K562 (cell line): ENCODE data around the gene CHSY1. TPM values are rescaled to one million over a fixed set of nuclear protein-coding genes. Genes with fewer than 3 reads are reported as not detected.

ENCODE experiments used
- ATAC-seq: fragments of 200-7000 bp; cut with Tn5 transposase; 3 replicates; pipeline ENCODE4 v1.9.1; 2020; ENCODE audit warnings: moderate library complexity
- BruUV-seq: library from RNA; stranded (reverse); fragments of 400-500 nt; replicated peaks from 2 replicates; lab custom pipeline; 2021; lab: Mats Ljungman, UMichigan
- CTCF ChIA-PET: fragments of 300-600 bp; formaldehyde crosslinking; extraction: SDS; loops from one replicate; lab custom pipeline; 2021; ENCODE audit warnings: low intra/inter-chr PET ratio; lab: Yijun Ruan, JAX
- POLR2A ChIA-PET: fragments of 300-600, 350-650 bp; sonication (Branson Sonifier 250); formaldehyde crosslinking; extraction: SDS; loops from one replicate; lab custom pipeline; 2021; ENCODE audit warnings: antibody characterized with exemption, inconsistent platforms; lab: Yijun Ruan, JAX
- DNase-seq, 4 experiments: peaks; one replicate each; pipeline versions ENCODE4 v3.0.0 to v3.0.0-alpha.2; 2011 to 2018; ENCODE audit warnings: low spot score in 3 of 4, mixed read lengths in 3 of 4; ENCODE audit errors: extremely low read depth in 1 of 4
- FAIRE-seq: peaks from 2 replicates; lab custom pipeline; 2011; peaks lifted over from hg19 to GRCh38; lab: Jason Lieb, UNC
- H2AFZ ChIP-seq: 2 replicates; pipeline ENCODE4 v1.6.0; 2011; ENCODE audit warnings: low read depth, low read length, control low read depth, inconsistent platforms
- H3K27ac ChIP-seq: fragments of 200-600 bp; 3 replicates; pipeline ENCODE4 v1.8.0; 2011; ENCODE audit warnings: low read depth, mild to moderate bottlenecking, control low read depth, inconsistent platforms, low read length, moderate library complexity, mixed read lengths; ENCODE audit errors: extremely low read depth
- H3K27me3 ChIP-seq, 2 experiments: fragments of 300-600 bp in 1 of 2; 2 replicates in 1 of 2; 3 replicates in 1 of 2; pipeline versions ENCODE4 v1.6.0 to v1.8.0; 2011; ENCODE audit warnings: inconsistent platforms in 2 of 2, low read length in 2 of 2, mild to moderate bottlenecking in 1 of 2, mixed read lengths in 1 of 2, moderate library complexity in 1 of 2; ENCODE audit not compliant: control insufficient read depth in 2 of 2, insufficient read depth in 2 of 2
- H3K36me3 ChIP-seq: fragments of 300-600 bp; 3 replicates; pipeline ENCODE4 v1.8.0; 2011; ENCODE audit warnings: mild to moderate bottlenecking, low read length, inconsistent platforms; ENCODE audit not compliant: control insufficient read depth, insufficient read depth
- H3K4me1 ChIP-seq, 2 experiments: fragments of 200-600 bp in 1 of 2; replicated peaks in 1 of 2; 2 replicates in 1 of 2; 3 replicates in 1 of 2; pipeline versions ENCODE4 v1.5.1 to v1.8.0; 2011; ENCODE audit warnings: inconsistent platforms in 2 of 2, low read length in 2 of 2, mild to moderate bottlenecking in 1 of 2, mixed read lengths in 1 of 2, moderate library complexity in 1 of 2; ENCODE audit not compliant: control insufficient read depth in 2 of 2, insufficient read depth in 2 of 2
- H3K4me2 ChIP-seq: 2 replicates; pipeline ENCODE4 v1.6.1; 2011; ENCODE audit warnings: low read length, control low read depth, inconsistent platforms, mixed read lengths; ENCODE audit not compliant: insufficient read depth
- H3K4me3 ChIP-seq: fragments of 200-600 bp; sonication (generic), shearing (Covaris generic); 2 replicates; pipeline ENCODE4 v1.5.1; 2016; ENCODE audit warnings: control low read depth, inconsistent platforms
- H3K79me2 ChIP-seq: fragments of 200-600 bp; 3 replicates; pipeline ENCODE4 v1.8.0; 2011; ENCODE audit warnings: low read length, inconsistent platforms; ENCODE audit not compliant: control insufficient read depth, insufficient read depth
- H3K9ac ChIP-seq, 2 experiments: 2 replicates each; pipeline versions ENCODE4 v1.6.0 to v1.6.1; 2011; ENCODE audit warnings: low read depth in 2 of 2, low read length in 2 of 2, control low read depth in 1 of 2, inconsistent platforms in 1 of 2, mild to moderate bottlenecking in 1 of 2, mixed read lengths in 1 of 2; ENCODE audit not compliant: insufficient read depth in 1 of 2
- H3K9me1 ChIP-seq: one replicate; pipeline ENCODE4 v1.6.0; 2011; ENCODE audit warnings: inconsistent platforms, mild to moderate bottlenecking, low read length, moderate library complexity; ENCODE audit not compliant: control insufficient read depth, insufficient read depth
- H3K9me3 ChIP-seq: replicated peaks from 2 replicates; pipeline ENCODE4 v1.5.1; 2011; ENCODE audit warnings: low read depth, low read length, inconsistent platforms; ENCODE audit not compliant: control insufficient read depth, insufficient read depth
- H4K20me1 ChIP-seq: replicated peaks from 2 replicates; pipeline ENCODE4 v1.6.1; 2011; ENCODE audit warnings: low read length, inconsistent platforms, mixed read lengths; ENCODE audit not compliant: control insufficient read depth, insufficient read depth
- E2F3 ChIP-seq: fragments of 250-450 bp; sonication (Bioruptor Pico); IDR thresholded peaks from 2 replicates; pipeline ENCODE4 v1.4.0; 2020; ENCODE audit warnings: mild to moderate bottlenecking
- HNRNPUL1 ChIP-seq: fragments of 200-400 bp; formaldehyde crosslinking; IDR thresholded peaks from 2 replicates; pipeline ENCODE4 v1.6.1; 2017; ENCODE audit warnings: low read length
- LCOR ChIP-seq: sonication (generic); formaldehyde crosslinking; IDR thresholded peaks from 2 replicates; pipeline ENCODE4 v1.8.0; 2022; ENCODE audit warnings: mild to moderate bottlenecking, missing genetic modification reagents
- MEIS2 ChIP-seq: fragments of 450-650 bp; IDR thresholded peaks from 2 replicates; pipeline ENCODE4 v1.6.1; 2014; ENCODE audit warnings: mild to moderate bottlenecking; ENCODE audit not compliant: partially characterized antibody
- NCOA2 ChIP-seq, 2 experiments: fragments of 450-650 bp; IDR thresholded peaks; 2 replicates each; pipeline ENCODE4 v1.6.1; 2018; ENCODE audit warnings: mild to moderate bottlenecking in 2 of 2, moderate library complexity in 1 of 2; ENCODE audit not compliant: partially characterized antibody in 2 of 2
- WGBS: fragments of 100-300 bp; shearing (Covaris generic); methylation state at CpG from one replicate; pipeline ENCODE4 v1.1.6; 2016; ENCODE audit warnings: low coverage, mixed read lengths; ENCODE audit not compliant: insufficient coverage; ENCODE audit errors: missing lambda C conversion rate; 5-methylcytosine and 5-hydroxymethylcytosine counted together
- in situ Hi-C: fragments of 300-500 bp; cut with MboI; formaldehyde crosslinking; loops from 4 replicates; pipeline ENCODE4 v1.15.0; 2018; ENCODE audit warnings: inconsistent platforms, mixed read lengths
- intact Hi-C: fragments of 100-400 bp; cut with micrococcal nuclease; formaldehyde crosslinking; loops from 2 replicates; pipeline ENCODE4 v1.14.2; 2022
- polyA plus RNA-seq, 8 experiments: library from polyadenylated mRNA; depleted of rRNA in 4 of 8; stranded (reverse) in 5 of 8; unstranded in 3 of 8; fragments of >200 nt; fragmentation: Nextera tagmentation in 2 of 8; fragmentation: Illumina TruSeq in 1 of 8; extraction: Ambion mirVana in 2 of 8; extraction: Trizol in 1 of 8; gene quantifications; 2 replicates each; pipeline versions ENCODE4 v1.2.1 to v1.2.3, GENCODE V29; 2011 to 2014; ENCODE audit warnings: inconsistent platforms in 1 of 8, missing spikeins in 1 of 8
- total RNA-seq, 7 experiments: library from RNA; depleted of rRNA in 6 of 7; stranded (reverse); fragments of >200 nt in 6 of 7; fragmentation: Illumina TruSeq in 2 of 7; extraction: Trizol in 2 of 7; gene quantifications; 2 replicates each; pipeline versions ENCODE4 v1.2.1 to v1.2.3, GENCODE V29; 2011 to 2021; ENCODE audit warnings: low replicate concordance in 1 of 7
- TF ChIP-seq, protein P1 (sequence below), 2 experiments: fragments of 450-650 bp in 1 of 2; IDR thresholded peaks; 2 replicates each; pipeline ENCODE4 v1.6.1; 2011 to 2017; ENCODE audit warnings: low read depth in 2 of 2, antibody characterized with exemption in 1 of 2, borderline replicate concordance in 1 of 2, low read length in 1 of 2, mild to moderate bottlenecking in 1 of 2, mixed read lengths in 1 of 2; ENCODE audit not compliant: control insufficient read depth in 1 of 2

The CHSY1 gene
- total and polyA plus RNA-seq, 9 of the 15 experiments (the other 6 are each of a cell fraction or from before 2014, with no cell fraction given): 7.0 to 16.4 (median 13.4) TPM

DNA sequence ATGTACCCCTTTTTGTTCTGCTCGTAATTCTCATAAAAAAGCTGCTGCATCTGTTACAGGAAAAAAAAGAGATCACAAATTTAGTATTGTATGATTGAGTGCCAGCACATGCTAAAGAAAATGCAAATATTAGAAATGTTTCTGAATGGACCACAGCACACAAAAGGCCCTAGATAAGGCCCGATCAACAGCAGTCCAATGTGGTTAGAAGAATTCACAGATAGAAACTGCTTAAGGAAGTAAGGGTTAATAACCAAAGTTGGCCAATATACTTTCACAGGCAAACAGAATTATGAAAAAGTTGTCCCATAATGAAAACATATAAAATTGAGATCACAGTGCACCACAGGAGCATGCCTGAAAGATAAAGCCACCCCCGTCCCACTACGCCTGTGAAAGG lies 72.9 kb downstream of the CHSY1 start:
- H3K4me2 ChIP-seq: no peak overlapping the region
- peaks cover 8 to 10% of the 10 kb centered on the region in 2 experiments; a peak in 3 of 5 replicates for H3K4me1 ChIP-seq
- CTCF ChIA-PET: no interaction called here
- no peak overlapping the region for H2AFZ ChIP-seq
- H3K9me1 ChIP-seq: no peaks in the 10 kb centered on the region
- H3K27me3 ChIP-seq: no peaks in the 10 kb centered on the region
- no peak for ATAC-seq
- H3K36me3 ChIP-seq: peaks cover 16% of the 10 kb centered on the region; the same call in 2 of the 3 replicates
- no peak for DNase-seq
- in situ Hi-C loops: no loop called here
- peaks cover 2% of the 10 kb centered on the region; the same call in 1 of the 3 replicates for H3K79me2 ChIP-seq
- H3K9me3 ChIP-seq: no peaks in the 10 kb centered on the region
- no peak overlapping the region for H3K4me3 ChIP-seq
- H3K27ac ChIP-seq: no peak overlapping the region
- BruUV-seq: no TSS peak
- no peak for TF ChIP-seq MEIS2
- no peak for TF ChIP-seq HNRNPUL1
- no peak for TF ChIP-seq LCOR (CRISPR knock-in tag)
- TF ChIP-seq, protein P1, sequence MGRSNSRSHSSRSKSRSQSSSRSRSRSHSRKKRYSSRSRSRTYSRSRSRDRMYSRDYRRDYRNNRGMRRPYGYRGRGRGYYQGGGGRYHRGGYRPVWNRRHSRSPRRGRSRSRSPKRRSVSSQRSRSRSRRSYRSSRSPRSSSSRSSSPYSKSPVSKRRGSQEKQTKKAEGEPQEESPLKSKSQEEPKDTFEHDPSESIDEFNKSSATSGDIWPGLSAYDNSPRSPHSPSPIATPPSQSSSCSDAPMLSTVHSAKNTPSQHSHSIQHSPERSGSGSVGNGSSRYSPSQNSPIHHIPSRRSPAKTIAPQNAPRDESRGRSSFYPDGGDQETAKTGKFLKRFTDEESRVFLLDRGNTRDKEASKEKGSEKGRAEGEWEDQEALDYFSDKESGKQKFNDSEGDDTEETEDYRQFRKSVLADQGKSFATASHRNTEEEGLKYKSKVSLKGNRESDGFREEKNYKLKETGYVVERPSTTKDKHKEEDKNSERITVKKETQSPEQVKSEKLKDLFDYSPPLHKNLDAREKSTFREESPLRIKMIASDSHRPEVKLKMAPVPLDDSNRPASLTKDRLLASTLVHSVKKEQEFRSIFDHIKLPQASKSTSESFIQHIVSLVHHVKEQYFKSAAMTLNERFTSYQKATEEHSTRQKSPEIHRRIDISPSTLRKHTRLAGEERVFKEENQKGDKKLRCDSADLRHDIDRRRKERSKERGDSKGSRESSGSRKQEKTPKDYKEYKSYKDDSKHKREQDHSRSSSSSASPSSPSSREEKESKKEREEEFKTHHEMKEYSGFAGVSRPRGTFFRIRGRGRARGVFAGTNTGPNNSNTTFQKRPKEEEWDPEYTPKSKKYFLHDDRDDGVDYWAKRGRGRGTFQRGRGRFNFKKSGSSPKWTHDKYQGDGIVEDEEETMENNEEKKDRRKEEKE (IDR thresholded peaks at IDR 0.05; ENCODE audit: borderline replicate concordance in 1 of 2, control insufficient read depth in 1 of 2, low read depth in 2 of 2, low read length in 1 of 2): no peak
- TF ChIP-seq E2F3 (CRISPR knock-in tag): no peak
- no peak for TF ChIP-seq NCOA2 (IDR thresholded peaks at IDR 0.05; ENCODE audit: partially characterized antibody in 2 of 2)
- no peaks in the 10 kb centered on the region for H4K20me1 ChIP-seq
- POLR2A ChIA-PET: interaction anchor here (1.6 kb wide), 1 partner anchor 11 kb away, joined by 6 read pairs; no protein-coding TSS in a partner anchor
- 91% methylated on average over 3 of the region's 4 CpGs for WGBS
- FAIRE-seq: no peak
- intact Hi-C loops: no loop called here
- no peak overlapping the region for H3K9ac ChIP-seq
